K562 (cell line): ENCODE measurements around the gene LDLR. TPM values are rescaled to one million over a fixed set of nuclear protein-coding genes. Genes with fewer than 3 reads are reported as not detected.

ENCODE experiments used
- ATAC-seq: fragments of 200-7000 bp; cut with Tn5 transposase; 3 replicates; pipeline ENCODE4 v1.9.1; 2020; ENCODE audit warnings: moderate library complexity
- BruUV-seq: library from RNA; stranded (reverse); fragments of 400-500 nt; replicated peaks from 2 replicates; lab custom pipeline; 2021; lab: Mats Ljungman, UMichigan
- CTCF ChIA-PET: fragments of 300-600 bp; formaldehyde crosslinking; extraction: SDS; loops from one replicate; lab custom pipeline; 2021; ENCODE audit warnings: low intra/inter-chr PET ratio; lab: Yijun Ruan, JAX
- POLR2A ChIA-PET: fragments of 300-600, 350-650 bp; sonication (Branson Sonifier 250); formaldehyde crosslinking; extraction: SDS; loops from one replicate; lab custom pipeline; 2021; ENCODE audit warnings: antibody characterized with exemption, inconsistent platforms; lab: Yijun Ruan, JAX
- DNase-seq, 4 experiments: peaks; one replicate each; pipeline versions ENCODE4 v3.0.0 to v3.0.0-alpha.2; 2011 to 2018; ENCODE audit warnings: low spot score in 3 of 4, mixed read lengths in 3 of 4; ENCODE audit errors: extremely low read depth in 1 of 4
- FAIRE-seq: peaks from 2 replicates; lab custom pipeline; 2011; peaks lifted over from hg19 to GRCh38; lab: Jason Lieb, UNC
- H2AFZ ChIP-seq: 2 replicates; pipeline ENCODE4 v1.6.0; 2011; ENCODE audit warnings: low read depth, low read length, control low read depth, inconsistent platforms
- H3K27ac ChIP-seq: fragments of 200-600 bp; 3 replicates; pipeline ENCODE4 v1.8.0; 2011; ENCODE audit warnings: low read depth, mild to moderate bottlenecking, control low read depth, inconsistent platforms, low read length, moderate library complexity, mixed read lengths; ENCODE audit errors: extremely low read depth
- H3K27me3 ChIP-seq, 2 experiments: fragments of 300-600 bp in 1 of 2; 2 replicates in 1 of 2; 3 replicates in 1 of 2; pipeline versions ENCODE4 v1.6.0 to v1.8.0; 2011; ENCODE audit warnings: inconsistent platforms in 2 of 2, low read length in 2 of 2, mild to moderate bottlenecking in 1 of 2, mixed read lengths in 1 of 2, moderate library complexity in 1 of 2; ENCODE audit not compliant: control insufficient read depth in 2 of 2, insufficient read depth in 2 of 2
- H3K36me3 ChIP-seq: fragments of 300-600 bp; 3 replicates; pipeline ENCODE4 v1.8.0; 2011; ENCODE audit warnings: mild to moderate bottlenecking, low read length, inconsistent platforms; ENCODE audit not compliant: control insufficient read depth, insufficient read depth
- H3K4me1 ChIP-seq, 2 experiments: fragments of 200-600 bp in 1 of 2; replicated peaks in 1 of 2; 2 replicates in 1 of 2; 3 replicates in 1 of 2; pipeline versions ENCODE4 v1.5.1 to v1.8.0; 2011; ENCODE audit warnings: inconsistent platforms in 2 of 2, low read length in 2 of 2, mild to moderate bottlenecking in 1 of 2, mixed read lengths in 1 of 2, moderate library complexity in 1 of 2; ENCODE audit not compliant: control insufficient read depth in 2 of 2, insufficient read depth in 2 of 2
- H3K4me2 ChIP-seq: 2 replicates; pipeline ENCODE4 v1.6.1; 2011; ENCODE audit warnings: low read length, control low read depth, inconsistent platforms, mixed read lengths; ENCODE audit not compliant: insufficient read depth
- H3K4me3 ChIP-seq: fragments of 200-600 bp; sonication (generic), shearing (Covaris generic); 2 replicates; pipeline ENCODE4 v1.5.1; 2016; ENCODE audit warnings: control low read depth, inconsistent platforms
- H3K79me2 ChIP-seq: fragments of 200-600 bp; 3 replicates; pipeline ENCODE4 v1.8.0; 2011; ENCODE audit warnings: low read length, inconsistent platforms; ENCODE audit not compliant: control insufficient read depth, insufficient read depth
- H3K9ac ChIP-seq, 2 experiments: 2 replicates each; pipeline versions ENCODE4 v1.6.0 to v1.6.1; 2011; ENCODE audit warnings: low read depth in 2 of 2, low read length in 2 of 2, control low read depth in 1 of 2, inconsistent platforms in 1 of 2, mild to moderate bottlenecking in 1 of 2, mixed read lengths in 1 of 2; ENCODE audit not compliant: insufficient read depth in 1 of 2
- H3K9me1 ChIP-seq: one replicate; pipeline ENCODE4 v1.6.0; 2011; ENCODE audit warnings: inconsistent platforms, mild to moderate bottlenecking, low read length, moderate library complexity; ENCODE audit not compliant: control insufficient read depth, insufficient read depth
- H3K9me3 ChIP-seq: replicated peaks from 2 replicates; pipeline ENCODE4 v1.5.1; 2011; ENCODE audit warnings: low read depth, low read length, inconsistent platforms; ENCODE audit not compliant: control insufficient read depth, insufficient read depth
- H4K20me1 ChIP-seq: replicated peaks from 2 replicates; pipeline ENCODE4 v1.6.1; 2011; ENCODE audit warnings: low read length, inconsistent platforms, mixed read lengths; ENCODE audit not compliant: control insufficient read depth, insufficient read depth
- HMGXB4 ChIP-seq: sonication (generic); formaldehyde crosslinking; IDR thresholded peaks from 2 replicates; pipeline ENCODE4 v1.8.1; 2023; ENCODE audit warnings: mild to moderate bottlenecking, missing genetic modification reagents
- KLF10 ChIP-seq: fragments of 250-450 bp; sonication (Bioruptor Pico); IDR thresholded peaks from 2 replicates; pipeline ENCODE4 v1.6.1; 2021; ENCODE audit warnings: matching md5 sums
- NR2C1 ChIP-seq, 2 experiments: fragments of 450-650 bp; IDR thresholded peaks; 2 replicates each; pipeline ENCODE4 v1.6.1; 2017; ENCODE audit warnings: mild to moderate bottlenecking in 2 of 2, antibody characterized with exemption in 1 of 2, inconsistent platforms in 1 of 2, missing compliant biosample characterization in 1 of 2, missing genetic modification characterization in 1 of 2
- NR3C1 ChIP-seq: sonication (generic); formaldehyde crosslinking; IDR thresholded peaks from 2 replicates; pipeline ENCODE4 v1.8.1; 2022; ENCODE audit warnings: missing genetic modification reagents
- PCBP2 ChIP-seq: fragments of 200-400 bp; formaldehyde crosslinking; IDR thresholded peaks from 2 replicates; pipeline ENCODE4 v1.6.1; 2018; ENCODE audit warnings: low read length, low read depth, mild to moderate bottlenecking, moderate library complexity; ENCODE audit not compliant: poor library complexity, severe bottlenecking
- SIN3B ChIP-seq: fragments of 450-650 bp; IDR thresholded peaks from 2 replicates; pipeline ENCODE4 v1.6.1; 2017; ENCODE audit warnings: low read depth, mild to moderate bottlenecking, moderate library complexity
- ZNF696 ChIP-seq: fragments of 250-450 bp; sonication (Bioruptor Pico); conservative IDR thresholded peaks from 2 replicates; pipeline ENCODE4 v1.4.0; 2020; ENCODE audit warnings: mild to moderate bottlenecking, moderate library complexity
- WGBS: fragments of 100-300 bp; shearing (Covaris generic); methylation state at CpG from one replicate; pipeline ENCODE4 v1.1.6; 2016; ENCODE audit warnings: low coverage, mixed read lengths; ENCODE audit not compliant: insufficient coverage; ENCODE audit errors: missing lambda C conversion rate; 5-methylcytosine and 5-hydroxymethylcytosine counted together
- in situ Hi-C: fragments of 300-500 bp; cut with MboI; formaldehyde crosslinking; loops from 4 replicates; pipeline ENCODE4 v1.15.0; 2018; ENCODE audit warnings: inconsistent platforms, mixed read lengths
- intact Hi-C: fragments of 100-400 bp; cut with micrococcal nuclease; formaldehyde crosslinking; loops from 2 replicates; pipeline ENCODE4 v1.14.2; 2022
- polyA plus RNA-seq, 8 experiments: library from polyadenylated mRNA; depleted of rRNA in 4 of 8; stranded (reverse) in 5 of 8; unstranded in 3 of 8; fragments of >200 nt; fragmentation: Nextera tagmentation in 2 of 8; fragmentation: Illumina TruSeq in 1 of 8; extraction: Ambion mirVana in 2 of 8; extraction: Trizol in 1 of 8; gene quantifications; 2 replicates each; pipeline versions ENCODE4 v1.2.1 to v1.2.3, GENCODE V29; 2011 to 2014; ENCODE audit warnings: inconsistent platforms in 1 of 8, missing spikeins in 1 of 8
- total RNA-seq, 7 experiments: library from RNA; depleted of rRNA in 6 of 7; stranded (reverse); fragments of >200 nt in 6 of 7; fragmentation: Illumina TruSeq in 2 of 7; extraction: Trizol in 2 of 7; gene quantifications; 2 replicates each; pipeline versions ENCODE4 v1.2.1 to v1.2.3, GENCODE V29; 2011 to 2021; ENCODE audit warnings: low replicate concordance in 1 of 7

Gene LDLR
- total and polyA plus RNA-seq, 9 of the 15 experiments (the other 6 are each of a cell fraction or from before 2014, with no cell fraction given) = 19.9 to 114 (median 56.3) TPM

- H3K9me3 ChIP-seq = no peaks in the 10 kb centered on the region
- no peak for TF ChIP-seq HMGXB4 (CRISPR knock-in tag)
- TF ChIP-seq NR2C1 (IDR thresholded peaks at IDR 0.05) = no peak
- no peak for TF ChIP-seq NR2C1 (tag; IDR thresholded peaks at IDR 0.05)
- no peak for TF ChIP-seq SIN3B
- no peak for TF ChIP-seq KLF10
- no peak for TF ChIP-seq NR3C1 (CRISPR knock-in tag)
- TF ChIP-seq ZNF696 (CRISPR knock-in tag) = no peak
- TF ChIP-seq PCBP2 = no peak
- TF ChIP-seq, all 486 proteins: peak for 0
- Histone ChIP-seq H3K79me2 (no peaks in the 10 kb centered on the region), H3K4me2 (no peak overlapping the region), H2AFZ (no peak overlapping the region), H3K36me3 (peaks cover 21% of the 10 kb centered on the region; the same call in 2 of the 3 replicates), H3K4me3 (no peak overlapping the region), H3K27ac (no peak overlapping the region), H4K20me1 (no peaks in the 10 kb centered on the region), H3K9ac (peak overlapping the region in 1 of 2 experiments; percentile 36; a peak in 1 of 4 replicates), H3K4me1 (peaks cover 0 to 15% of the 10 kb centered on the region in 2 experiments; a peak in 4 of 5 replicates), H3K9me1 (no peaks in the 10 kb centered on the region), H3K27me3 (no peaks in the 10 kb centered on the region)
- ChIA-PET POLR2A (interaction anchor here (1.3 kb wide), 1 partner anchor 20 kb away, joined by 3 read pairs; the partner anchor contains the start of gene LDLR), CTCF (no interaction called here)
- FAIRE-seq (peak; percentile 65), DNase-seq (no peak), ATAC-seq (peak; percentile 18; the same call in 2 of the 3 replicates)
- BruUV-seq = no TSS peak
- intact Hi-C loops (no loop called here), in situ Hi-C loops (no loop called here)
- WGBS = 76% methylated on average over 9 of the region's 9 CpGs
Measured at GRCh38 chr19:11069561-11069960, 19.7 kb upstream of the LDLR start.
